ENCODE measurements around the gene PRR18.

PRR18 gene

DNA sequence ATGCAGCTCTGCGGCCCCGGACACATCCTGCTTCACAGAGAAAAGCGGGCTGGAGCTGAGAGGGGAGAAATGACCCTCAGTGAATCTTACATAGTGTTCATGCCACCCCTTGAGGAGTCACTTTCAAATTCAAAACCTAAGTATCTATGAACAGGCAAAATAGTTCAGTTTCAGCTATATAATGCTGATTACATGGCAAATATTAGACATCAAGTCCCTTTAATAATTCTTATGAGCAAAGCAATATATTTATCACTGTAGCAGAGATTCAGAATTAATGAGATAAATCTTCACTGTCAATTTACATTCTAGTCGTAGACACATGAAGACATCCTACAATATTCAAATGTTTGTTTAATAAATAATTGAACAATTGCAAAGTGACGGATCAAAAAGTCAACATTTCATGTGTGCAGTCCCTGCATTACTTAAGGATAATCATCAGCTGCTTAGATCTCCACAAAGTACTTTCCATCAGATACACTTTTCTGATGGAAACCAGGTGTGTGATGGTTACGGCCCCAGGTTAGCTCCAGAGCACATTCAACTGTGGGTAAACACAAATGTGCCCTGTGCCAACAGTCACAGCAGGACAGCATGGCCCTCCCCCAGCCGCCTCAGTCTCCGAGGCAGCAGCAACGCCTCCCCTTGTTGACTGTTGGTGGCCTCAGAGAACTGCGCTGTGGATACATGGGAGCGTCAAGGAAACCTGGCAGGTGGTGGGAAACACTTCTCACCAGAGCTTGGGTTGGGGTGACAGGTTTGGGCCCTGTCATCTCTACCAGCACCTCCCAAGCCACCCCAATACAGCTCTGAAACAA is 787 bp upstream of the PRR18 start:
- no peak for DNase-seq (ENCODE audit: low read depth, low spot score)
- no peak overlapping the region for H3K4me3 ChIP-seq (ENCODE audit: low read length)

DNA sequence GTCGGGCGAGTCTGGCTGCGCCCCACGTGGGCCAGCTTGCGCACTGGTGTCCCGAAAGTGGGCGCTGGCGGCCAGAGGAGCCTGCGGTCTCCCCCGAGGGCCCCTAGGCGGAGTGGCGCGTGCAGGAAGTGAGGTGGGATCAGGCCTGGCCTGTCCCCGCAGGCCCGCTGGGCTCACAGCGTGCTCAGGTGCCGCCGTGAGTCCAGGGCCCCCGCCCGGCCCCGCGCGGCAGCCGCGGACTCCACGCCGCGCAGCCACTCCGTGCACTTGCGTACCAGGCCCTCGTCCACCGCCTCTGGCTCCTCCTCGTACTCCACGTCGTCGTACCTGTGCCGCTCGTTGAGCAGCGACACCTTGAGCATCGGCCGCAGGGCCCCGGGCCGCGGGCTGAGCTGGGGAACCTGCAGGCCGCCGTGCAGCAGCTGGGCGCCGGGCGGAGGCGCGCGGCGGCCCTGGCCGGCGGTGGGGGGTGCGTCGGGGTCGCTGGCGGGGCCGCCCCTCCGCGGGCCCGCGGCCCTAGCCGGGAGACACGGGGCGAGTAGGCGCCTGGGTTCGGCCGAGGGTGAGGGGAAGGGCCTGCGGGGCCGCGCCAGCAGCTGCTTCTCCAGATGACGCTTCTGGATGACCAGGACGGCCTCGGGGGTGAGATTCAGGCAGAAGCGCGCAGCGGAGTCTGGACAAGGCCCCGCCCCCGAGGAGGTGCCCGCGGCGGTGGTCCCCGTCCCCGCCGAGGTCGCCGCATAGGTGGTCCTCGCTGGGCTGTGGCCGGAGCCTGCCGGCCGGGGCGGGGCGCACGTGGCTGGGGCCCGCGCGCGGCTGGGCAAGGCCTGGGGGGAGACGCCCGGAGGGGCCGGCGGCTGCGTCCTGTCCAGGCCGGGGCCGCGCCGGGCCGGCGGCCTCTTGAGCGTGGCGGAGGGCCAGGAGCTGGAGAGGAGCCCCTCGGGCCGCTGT is 835 bp downstream of the PRR18 start:
- no peak for DNase-seq (ENCODE audit: low read depth, low spot score)

DNA sequence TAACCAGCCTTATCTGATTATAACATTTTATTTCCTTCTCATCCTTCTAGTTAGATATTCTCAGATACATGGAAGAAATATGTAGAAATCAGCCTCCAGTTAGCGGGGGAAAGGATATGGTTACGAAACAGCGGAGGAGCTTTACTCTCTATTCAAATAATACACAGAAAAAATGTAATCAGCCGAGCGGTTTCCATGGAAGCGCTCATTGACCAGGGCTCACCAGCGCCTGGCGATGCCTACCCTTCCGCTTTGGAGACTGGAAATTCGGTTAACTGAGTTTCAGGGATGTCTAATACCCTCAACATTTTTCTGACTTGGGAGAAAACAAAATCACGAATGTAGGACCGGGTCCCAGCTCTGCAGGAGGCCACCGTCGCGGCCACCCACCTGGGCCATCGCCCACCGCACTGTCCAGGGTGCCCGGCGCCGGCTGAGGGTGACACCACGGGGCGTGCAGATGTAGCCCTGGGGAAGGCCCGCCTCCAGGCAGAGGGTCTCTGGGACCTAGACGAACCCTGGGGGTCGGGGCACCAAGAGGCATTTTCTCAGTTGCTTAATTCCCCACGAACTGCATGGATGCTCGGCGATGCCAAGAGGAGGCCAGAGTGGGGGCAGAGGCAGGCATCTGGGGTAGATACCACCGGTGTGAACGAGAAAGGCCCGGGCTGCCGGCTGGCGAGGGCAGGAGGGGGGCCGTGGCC is 1.7 kb downstream of the PRR18 start:
- H3K4me3 ChIP-seq (ENCODE audit: low read length): no peak overlapping the region
- DNase-seq (ENCODE audit: low read depth, low spot score): no peak

More for the DNA sequence above, 835 bp downstream of the PRR18 start:
- no peak overlapping the region for H3K4me3 ChIP-seq (ENCODE audit: low read length)

DNA sequence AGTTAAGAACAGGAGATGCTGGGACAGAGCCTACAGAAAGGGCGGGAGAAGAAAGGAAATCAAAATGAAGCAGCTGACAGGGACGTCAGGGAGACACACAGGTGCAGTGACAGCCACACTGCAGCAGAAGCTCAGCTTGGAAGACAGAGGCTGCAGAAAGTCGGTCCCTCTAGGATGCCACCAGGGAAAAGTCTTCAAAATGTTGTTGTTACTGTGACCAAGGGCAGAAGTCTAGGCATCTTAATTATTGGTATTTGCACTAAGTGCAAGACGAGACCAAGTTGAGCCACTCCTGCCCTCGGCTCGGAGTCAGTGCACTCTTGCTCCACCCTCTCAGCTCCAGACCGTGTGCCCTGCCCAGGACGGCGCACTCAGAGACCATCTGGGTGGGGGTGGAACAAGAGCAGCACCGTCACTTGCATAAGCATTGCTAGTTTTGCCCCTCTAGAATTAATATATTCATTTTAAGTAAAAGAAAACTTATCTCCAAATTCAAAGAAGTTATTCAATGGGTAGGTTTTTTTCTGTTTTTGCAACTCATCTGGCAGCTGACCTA is 2.6 kb downstream of the PRR18 start:
- DNase-seq (ENCODE audit: low read depth, low spot score): no peak
- H3K4me3 ChIP-seq (ENCODE audit: low read length): no peak overlapping the region

DNA sequence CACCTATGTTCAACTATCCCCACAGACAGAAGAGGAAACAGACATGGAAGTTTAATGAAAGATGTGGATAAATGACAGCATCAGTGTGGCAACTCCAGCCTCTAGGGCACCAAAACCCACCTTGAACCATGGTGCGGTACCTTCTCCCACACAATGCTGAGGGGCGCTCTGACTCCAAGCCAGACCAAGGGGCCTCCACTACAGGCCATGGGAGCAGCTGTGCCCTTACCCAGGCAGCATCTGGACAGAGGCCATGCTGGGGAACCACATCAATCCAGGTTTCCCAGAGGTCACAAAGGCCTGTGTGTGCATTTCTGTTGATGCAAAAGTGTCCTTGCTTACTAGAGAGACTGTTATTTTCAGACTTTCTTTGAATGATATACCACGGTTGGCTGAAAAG is 4.1 kb downstream of the PRR18 start:
- H3K4me3 ChIP-seq (ENCODE audit: low read length): no peak overlapping the region
- no peak for DNase-seq (ENCODE audit: low read depth, low spot score)

DNA sequence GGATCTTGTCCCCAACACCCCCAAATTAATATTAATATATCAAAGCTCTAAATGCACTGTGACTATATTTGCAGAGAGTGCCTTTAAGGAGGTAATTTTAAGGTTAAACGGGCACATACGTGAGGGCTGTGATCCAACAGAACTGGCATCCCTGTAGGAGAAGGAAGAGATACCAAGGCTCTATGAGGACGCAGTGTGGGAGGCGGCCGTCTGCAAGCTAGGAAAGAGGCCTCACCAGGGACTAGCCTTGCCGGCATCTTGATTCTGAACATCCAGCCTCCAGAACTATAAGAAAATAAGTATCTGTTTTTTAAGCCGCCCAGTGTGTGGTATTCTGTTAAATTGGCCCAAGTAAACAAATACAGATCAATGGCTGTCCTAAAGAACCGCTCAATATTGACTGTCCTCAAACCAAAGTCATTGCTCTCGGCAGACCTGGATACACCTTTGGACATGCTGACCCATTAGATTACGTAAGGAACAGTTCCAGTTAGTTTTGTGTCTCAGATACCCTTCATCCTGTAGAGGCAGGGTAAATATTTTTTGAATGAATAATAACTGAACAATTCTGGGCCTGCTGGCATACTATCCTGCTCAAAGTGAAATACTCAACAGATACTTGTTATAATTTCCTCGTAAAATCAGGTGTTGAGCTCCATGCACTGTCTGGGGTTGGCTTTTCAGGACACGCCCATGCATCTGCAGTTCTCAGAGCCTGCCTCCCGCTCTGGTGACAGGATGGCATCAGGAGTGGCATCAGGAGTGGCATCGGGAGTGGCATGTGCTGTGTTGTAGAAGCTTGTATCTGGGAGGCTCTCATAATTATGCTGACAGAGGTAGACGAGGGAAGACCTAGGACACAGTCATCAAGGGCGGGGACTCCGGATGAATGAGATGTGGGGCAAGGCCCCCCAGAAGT is 6.3 kb downstream of the PRR18 start:
- DNase-seq (ENCODE audit: low read depth, low spot score): no peak
- no peak overlapping the region for H3K4me3 ChIP-seq (ENCODE audit: low read length)

DNA sequence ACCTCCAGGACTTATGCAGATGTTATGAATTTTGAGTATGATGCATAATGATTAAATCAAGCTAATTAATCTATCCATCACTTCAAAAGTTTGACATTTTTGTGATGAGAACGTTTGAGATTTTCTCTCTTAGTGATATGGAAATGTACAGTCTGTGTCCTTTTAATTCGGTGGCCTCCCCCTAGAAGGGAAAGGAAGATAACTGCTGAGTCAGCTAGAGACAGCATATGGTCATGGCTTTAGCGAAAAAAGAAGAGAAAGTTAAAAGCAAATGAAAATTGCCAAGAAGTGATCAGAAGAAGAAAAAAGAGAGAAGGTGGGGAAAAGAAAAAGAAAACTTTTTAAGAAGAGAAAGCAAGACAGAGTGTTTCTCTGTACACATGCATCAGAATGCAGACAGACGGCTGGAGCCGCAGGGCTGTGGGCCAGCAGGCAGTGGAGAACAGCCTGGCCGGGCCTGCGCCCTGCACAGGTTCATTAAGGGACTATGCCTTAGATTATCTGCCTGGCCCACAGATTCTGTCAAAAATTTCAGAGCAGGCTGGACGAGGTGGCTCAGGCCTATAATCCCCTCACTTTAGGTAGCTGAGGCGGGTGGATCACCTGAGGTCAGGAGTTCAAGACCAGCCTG is 7.7 kb downstream of the PRR18 start:
- H3K4me3 ChIP-seq (ENCODE audit: low read length): no peak overlapping the region
- DNase-seq (ENCODE audit: low read depth, low spot score): no peak

DNA sequence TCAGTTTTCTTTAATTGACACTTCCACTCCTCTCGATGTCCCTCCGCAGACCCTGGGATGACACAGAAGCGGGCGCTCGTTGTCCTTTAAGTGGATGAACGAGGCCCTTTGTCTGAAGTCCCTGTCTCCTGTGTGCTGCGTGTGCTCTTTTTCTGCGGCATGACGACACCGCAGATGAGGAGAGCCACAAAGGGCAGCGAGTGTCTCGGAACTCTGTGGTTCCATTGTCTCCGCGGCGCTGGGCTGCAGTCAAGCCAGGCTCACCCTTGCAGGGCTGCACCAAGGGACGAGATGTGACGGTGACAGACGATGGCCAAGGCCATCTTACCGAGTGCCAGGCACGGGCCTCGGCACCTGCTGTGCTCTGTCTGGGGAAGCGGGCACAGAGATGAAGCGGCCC is 10.6 kb downstream of the PRR18 start:
- no peak for DNase-seq (ENCODE audit: low read depth, low spot score)

DNA sequence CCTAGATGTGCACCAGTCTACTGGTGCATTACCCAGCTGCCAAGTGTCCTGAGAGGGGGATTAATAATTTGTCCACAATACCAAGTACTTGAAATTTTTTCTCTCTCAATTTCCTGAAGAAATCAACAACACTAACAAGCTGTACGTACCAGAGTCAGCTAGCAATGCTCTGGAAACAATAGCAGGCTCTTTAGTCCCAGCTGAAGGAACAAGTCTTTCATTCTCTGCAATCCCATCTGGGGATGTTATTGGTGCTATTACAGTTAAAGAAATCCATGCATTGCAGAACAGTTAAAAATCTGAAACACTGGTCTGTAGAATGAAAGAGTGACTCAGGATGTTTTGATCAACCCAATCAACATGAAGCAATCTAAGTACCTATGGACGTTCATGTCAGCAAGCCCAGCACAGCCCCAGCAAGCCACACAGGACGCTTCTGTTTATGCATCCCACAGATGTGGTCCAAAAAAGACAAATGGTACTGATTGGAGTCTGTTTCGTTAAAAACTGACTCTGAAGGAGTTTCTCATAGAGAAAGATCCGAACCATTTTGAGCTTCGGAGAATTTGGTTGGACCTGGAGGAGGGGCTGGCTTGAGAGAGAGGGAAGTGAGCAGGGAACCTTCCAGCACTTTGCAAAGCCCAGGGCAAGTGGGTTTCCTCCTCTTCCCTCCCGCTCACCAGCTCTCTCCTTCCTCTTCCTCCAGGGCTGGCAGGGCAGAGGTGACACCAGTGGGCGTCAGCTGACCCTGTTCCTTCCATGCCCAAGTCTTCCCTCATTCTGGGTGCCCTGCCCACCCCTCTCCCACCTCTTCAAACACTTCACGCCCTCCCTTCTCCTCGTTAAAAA is 11.9 kb downstream of the PRR18 start:
- DNase-seq (ENCODE audit: low read depth, low spot score): no peak
- no peak overlapping the region for H3K4me3 ChIP-seq (ENCODE audit: low read length)

More for the DNA sequence above, 10.6 kb downstream of the PRR18 start:
- no peak overlapping the region for H3K4me3 ChIP-seq (ENCODE audit: low read length)

DNA sequence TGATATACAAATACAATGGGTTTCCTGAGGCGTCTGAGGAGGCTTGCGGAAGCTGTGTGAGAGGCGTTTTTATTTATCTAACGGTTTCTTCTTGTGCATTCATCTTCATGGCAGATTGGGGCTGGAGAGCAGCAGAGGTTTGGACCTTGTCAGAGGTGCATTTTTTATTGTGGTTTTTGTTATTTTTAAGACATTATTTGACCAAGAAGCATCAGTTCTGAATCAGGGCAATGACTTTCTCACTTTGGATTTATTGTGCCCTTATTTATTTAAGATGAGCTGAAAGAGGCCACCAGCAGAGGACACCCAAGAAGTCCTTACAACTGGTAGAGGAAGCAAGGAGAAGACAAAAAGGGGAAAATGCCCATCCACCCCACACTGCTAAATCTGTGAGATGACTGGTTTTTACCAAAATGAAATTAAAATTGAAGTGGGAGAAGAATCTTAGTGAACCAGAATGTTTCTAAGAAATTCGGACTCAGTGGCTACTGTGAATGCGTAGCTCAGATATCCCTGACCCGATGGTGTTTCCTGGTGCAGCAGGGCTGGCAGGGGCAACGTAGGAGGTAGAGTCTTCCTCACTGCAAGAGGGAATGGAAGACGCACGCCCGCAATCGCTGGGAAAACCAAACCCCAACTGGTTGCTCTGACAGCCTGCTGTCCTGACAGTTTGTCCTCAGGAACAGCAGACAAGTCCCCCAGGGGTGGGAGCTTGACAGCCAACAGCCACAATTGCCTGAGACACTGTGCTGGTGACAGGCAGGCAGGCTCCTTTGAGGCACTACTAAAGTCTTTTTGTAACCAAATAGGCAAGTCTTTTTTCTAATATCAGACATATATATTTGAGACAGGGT is 14.2 kb downstream of the PRR18 start:
- no peak overlapping the region for H3K4me3 ChIP-seq (ENCODE audit: low read length)
- no peak for DNase-seq (ENCODE audit: low read depth, low spot score)

DNA sequence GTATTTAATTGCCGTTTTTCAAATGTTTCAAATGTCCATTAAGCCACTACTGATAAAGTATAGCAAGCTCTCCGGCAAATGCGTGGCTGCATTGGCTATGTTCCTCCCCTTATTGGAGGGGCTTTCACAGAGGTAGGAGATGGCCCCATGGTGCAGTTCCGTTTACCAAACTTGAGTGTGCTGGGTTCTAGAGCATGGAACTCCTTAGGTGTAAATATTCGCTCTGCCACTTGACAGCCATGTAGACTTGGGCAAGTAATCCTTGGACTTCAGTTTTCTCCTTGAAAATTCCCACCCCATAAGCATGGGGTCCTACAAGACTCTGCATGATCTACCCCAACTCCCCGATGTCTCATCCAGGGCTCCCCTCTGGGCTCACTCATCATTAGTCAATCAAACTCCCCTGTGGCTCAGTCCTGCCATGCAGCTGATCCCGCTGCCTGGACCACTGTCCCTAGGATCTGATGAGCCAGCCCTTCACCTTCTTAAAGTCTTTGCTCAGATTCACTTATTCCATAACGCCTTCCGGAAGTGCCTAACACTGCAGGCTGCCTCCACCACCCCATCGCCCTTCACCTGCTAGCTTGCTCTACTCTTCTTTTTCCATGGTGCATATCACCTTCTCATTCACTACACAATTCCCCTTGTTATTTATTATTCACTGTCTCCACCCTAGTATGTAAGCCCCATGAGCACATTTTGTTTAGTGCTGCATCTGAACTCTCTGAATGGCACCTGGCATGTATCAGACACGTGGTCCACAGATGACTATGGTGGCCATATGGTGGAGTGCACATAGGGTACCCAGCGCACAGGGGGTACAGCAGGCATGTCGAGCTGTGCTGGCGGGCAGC is 18.8 kb downstream of the PRR18 start:
- H3K4me3 ChIP-seq (ENCODE audit: low read length): no peak overlapping the region
- DNase-seq (ENCODE audit: low read depth, low spot score): no peak

DNA sequence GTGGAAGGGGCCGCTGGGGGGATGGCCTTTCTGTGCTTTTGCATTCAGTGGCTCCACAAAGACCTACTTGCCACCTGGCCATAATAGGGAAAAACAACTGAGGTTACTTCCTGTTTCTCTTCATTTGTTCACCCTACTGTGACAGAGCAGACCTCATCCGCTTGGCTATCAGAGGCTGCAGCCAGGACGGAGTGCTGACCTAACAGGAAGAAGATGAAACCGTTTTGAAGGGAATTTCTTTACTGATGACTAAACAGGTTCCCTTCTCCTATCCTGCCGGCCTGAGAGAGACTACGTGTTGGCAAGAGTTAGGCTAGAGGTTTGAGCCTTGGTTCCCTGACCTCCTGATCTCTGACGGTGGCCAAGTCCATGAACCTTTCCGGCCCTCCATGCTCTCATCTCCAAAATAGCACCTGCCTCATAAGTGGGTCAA is 21.3 kb downstream of the PRR18 start:
- DNase-seq (ENCODE audit: low read depth, low spot score): no peak
- no peak overlapping the region for H3K4me3 ChIP-seq (ENCODE audit: low read length)

DNA sequence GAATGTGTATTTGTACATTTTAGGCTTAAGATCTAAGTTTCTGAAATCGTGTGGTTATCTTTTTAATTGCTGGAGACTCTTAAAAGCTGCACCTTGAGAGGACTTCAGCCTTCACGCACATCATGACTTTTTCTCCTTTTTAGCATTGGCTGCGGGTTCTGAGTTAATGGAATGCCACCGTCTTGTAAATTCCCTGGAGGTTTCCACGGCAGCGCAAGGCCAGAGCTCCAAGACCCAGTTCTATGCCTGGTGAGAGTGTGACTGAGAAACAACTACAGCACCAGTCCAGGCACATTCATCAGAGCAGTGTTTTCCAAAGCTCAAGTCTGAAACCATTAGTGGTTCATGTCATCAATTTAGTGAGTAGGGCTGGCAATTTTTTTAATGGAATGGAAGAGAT is 23.0 kb downstream of the PRR18 start:
- no peak for DNase-seq (ENCODE audit: low read depth, low spot score)
- no peak overlapping the region for H3K4me3 ChIP-seq (ENCODE audit: low read length)

DNA sequence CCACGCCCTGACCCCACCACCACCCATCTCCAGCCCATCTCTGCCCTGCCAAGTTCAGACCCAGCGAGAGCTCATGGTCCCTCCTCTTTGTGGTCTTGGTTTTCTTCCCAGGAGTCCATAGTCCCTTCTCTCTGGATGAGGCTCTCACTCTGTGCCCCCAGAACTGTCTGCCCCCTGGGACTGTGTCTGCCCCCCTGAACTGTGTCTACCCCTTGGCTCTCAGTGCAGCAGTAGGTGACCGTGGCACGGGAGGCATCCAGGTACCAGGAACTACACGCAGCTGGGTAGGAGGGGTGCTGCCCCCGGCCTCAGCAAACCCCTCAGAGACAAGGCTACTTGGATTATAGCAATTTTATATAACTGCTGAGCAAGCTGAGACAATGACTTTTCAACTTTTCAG is 23.6 kb downstream of the PRR18 start:
- no peak for DNase-seq (ENCODE audit: low read depth, low spot score)
- H3K4me3 ChIP-seq (ENCODE audit: low read length): no peak overlapping the region

DNA sequence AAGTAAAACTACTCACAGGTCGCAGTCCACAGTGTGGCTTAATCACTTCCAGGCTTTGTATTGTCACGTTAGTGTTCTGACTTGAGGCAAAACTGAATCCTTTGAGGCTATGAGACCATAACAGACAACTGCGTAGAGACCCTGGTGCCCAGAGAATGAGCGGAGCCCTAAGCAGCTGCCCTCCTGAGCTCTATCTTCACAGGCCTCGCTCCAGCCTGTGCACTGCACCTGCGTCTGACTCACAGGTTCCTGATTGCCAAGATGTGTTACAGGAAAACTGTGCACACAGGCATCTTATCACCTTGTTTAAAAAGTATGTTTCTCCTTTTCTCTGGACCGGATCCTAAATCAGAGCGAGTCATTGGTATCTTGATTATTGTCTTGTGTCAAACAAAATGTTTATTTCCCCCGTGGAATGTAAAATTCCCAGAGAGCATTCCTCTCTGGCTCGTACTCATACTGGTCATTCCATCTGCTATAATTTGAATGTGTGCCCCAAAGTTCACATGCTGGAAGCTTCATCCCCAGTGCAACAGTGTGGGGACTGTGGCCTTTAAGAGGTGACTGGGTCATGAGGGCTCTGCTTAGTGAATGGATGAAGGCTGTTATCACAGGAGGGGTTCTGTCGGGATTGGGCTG is 25.7 kb downstream of the PRR18 start:
- DNase-seq (ENCODE audit: low read depth, low spot score): no peak
- no peak overlapping the region for H3K4me3 ChIP-seq (ENCODE audit: low read length)
